NT2/D1 (cell line): ENCODE results near the gene OR1F1.

Source experiments
- SUZ12 ChIP-seq: IDR thresholded peaks from 2 replicates; pipeline ENCODE4 v1.6.1; 2011; ENCODE audit not compliant: insufficient read length, insufficient read depth; ENCODE audit errors: extremely low read depth
- YY1 ChIP-seq: IDR thresholded peaks from 2 replicates; pipeline ENCODE4 v1.6.1; 2011; ENCODE audit not compliant: insufficient read length, insufficient read depth
- ZNF274 ChIP-seq: IDR thresholded peaks from 2 replicates; pipeline ENCODE4 v1.6.1; 2011; ENCODE audit warnings: mild to moderate bottlenecking, low read depth, low read length

- TF ChIP-seq ZNF274: no peak
- no peak for TF ChIP-seq YY1
- TF ChIP-seq SUZ12: no peak
Measured at GRCh38 chr16:3171181-3171854, 16.7 kb upstream of the OR1F1 start.
